ENCODE data around the gene OR5A1.

Gene OR5A1

DNA sequence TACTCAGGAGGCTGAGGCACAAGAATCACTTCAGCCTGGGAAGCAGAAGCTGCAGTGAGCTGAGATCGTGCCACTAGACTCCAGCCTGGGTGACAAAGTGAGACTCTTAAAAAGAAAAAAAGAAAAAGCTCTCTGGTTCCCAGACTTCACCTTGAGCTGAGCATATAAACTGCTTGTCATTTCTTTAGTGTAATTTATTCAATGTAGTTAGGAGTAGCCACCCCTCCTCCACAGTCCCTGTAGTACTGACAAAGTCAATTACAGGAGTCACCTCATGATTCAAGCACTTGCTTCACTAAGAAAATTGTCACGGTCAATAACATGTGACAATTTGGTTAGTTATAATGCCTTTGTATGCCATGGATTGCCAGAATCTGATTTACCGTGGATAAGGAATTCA lies 44.1 kb downstream of the OR5A1 start:
- DNase-seq: no peak

Data from stimulated activated CD4-positive, alpha-beta T cell treated with anti-CD3 and anti-CD28 coated beads, Interleukin-4, amount 100 ng/mL, for 24 hours (primary cell).